GM18505 (cell line): ENCODE results near the gene IL17REL.

Experiments
- ATAC-seq: cut with Tn5 transposase; IDR thresholded peaks from one replicate; pipeline ENCODE4 v1.9.1; 2021; ENCODE audit not compliant: unreplicated experiment
- POLR2A ChIP-seq: IDR thresholded peaks from 4 replicates; pipeline ENCODE4 v1.6.1; 2011; ENCODE audit warnings: borderline replicate concordance; ENCODE audit not compliant: insufficient read depth, insufficient read length; ENCODE audit errors: extremely low read depth

Gene IL17REL

DNA sequence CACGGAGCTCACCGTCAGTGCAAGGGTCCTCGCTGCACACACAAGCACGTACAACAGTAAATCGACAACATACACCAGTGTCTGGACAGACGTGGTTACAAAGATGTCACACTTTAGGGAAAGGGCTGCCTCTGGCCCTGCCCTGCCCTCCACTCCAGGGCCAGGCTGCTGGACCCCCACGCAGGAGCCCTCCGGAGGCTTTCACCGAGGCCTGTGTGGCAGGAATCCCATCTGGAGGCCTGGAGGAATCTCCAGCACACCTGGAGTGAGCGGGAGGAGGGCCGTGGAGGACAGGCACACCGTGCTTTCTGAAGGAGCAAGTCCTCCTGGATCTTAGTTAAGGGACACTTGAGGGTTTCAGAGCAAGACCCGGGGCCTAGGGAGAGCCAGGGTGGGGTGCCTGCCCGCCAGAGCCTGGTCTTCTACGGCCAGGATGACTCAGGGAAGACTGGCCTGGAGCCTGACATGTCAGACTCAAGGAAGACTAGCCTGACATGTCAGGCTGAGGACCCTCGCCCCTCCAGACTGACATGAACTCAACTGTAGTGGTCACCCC lies 54.1 kb downstream of the IL17REL start:
- no peak for ATAC-seq
- TF ChIP-seq POLR2A = no peak

DNA sequence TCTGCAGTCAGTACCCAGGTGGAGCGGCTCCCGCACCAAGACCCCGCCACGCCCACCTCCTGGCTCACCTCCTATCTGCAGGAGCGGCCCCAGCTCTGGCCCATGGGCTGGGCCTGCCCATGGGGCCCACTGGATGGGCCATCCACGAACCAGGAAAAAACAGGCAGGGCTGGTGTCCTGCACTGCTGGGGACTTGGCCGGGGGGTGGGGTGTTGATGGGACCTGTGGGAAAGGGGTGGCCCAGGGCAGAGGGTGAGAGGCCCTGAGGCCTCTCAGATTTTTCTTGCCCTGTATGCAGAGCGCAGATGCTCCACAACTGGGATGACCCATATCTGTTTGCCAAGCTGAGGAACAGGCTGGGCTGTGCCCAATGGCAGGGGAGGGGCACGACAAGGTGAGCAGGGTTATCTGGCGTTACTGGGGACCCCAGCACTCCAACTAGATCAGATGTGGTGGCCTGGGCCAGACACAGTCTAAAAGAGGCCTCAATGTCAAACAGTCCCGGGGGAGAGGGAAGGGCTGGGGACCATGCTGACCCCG lies 54.7 kb downstream of the IL17REL start:
- TF ChIP-seq POLR2A = no peak
- ATAC-seq = no peak

DNA sequence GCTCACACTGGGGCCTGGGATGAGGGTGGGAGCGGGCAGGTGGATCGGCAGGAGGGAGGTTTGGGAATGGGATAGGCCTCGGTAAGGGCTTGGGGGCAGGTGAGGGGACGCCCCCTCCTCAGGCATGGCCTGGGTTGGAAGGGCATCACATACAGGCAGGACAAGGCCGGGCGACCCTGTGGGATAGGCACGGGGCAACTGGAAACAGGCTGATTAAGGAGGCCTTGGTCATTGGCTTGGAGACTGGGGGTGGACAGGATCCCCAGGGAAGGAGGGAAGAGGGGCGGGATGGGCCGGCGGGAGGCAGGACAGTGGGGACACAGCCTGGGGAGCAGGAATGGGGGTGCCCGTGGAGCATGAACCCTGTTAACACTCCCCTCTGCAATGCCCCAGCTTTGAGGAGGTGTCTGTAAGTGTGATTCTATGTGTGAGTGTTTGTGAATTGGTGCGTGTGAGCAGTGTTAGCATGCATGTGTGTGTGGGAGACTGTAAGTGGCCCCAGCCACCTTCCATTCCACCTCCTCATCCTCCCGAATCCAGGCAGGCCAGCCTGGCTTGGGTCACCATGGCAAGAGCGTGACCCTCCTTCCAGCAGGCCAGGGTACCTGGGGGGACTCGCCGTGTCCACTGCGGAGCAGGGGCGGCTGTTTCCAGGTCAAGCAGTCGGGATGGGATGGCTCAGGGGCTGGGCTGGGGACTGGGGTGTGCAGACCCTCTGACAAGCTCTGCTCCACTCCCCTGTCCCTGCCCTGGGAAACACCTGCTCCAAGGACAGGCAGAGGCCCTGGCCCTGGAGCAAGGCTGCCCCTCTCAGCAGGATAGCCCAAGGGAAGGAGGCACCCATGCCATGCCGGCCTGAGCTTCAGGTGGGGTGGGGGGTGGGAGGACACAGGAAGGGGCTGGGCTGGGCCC lies 55.4 kb downstream of the IL17REL start:
- no peak for TF ChIP-seq POLR2A
- ATAC-seq = no peak

DNA sequence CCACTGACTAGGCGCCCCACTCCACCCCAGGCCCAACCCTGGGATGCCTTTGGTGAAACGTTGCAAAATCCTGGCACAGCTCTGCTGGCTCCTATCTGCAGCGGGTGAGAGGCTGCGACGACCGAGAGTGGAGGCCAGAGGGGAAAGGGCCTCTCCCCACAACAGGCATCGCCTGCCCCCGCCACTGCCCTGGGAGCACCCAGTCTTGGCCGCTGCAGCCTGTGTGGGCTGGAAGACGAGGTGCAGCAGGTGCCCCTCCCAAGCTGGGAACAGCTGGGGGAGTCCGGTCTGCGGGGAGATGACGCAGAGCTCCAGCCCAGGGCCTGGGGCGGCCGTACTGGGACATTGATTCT lies 56.2 kb downstream of the IL17REL start:
- no peak for ATAC-seq
- no peak for TF ChIP-seq POLR2A

DNA sequence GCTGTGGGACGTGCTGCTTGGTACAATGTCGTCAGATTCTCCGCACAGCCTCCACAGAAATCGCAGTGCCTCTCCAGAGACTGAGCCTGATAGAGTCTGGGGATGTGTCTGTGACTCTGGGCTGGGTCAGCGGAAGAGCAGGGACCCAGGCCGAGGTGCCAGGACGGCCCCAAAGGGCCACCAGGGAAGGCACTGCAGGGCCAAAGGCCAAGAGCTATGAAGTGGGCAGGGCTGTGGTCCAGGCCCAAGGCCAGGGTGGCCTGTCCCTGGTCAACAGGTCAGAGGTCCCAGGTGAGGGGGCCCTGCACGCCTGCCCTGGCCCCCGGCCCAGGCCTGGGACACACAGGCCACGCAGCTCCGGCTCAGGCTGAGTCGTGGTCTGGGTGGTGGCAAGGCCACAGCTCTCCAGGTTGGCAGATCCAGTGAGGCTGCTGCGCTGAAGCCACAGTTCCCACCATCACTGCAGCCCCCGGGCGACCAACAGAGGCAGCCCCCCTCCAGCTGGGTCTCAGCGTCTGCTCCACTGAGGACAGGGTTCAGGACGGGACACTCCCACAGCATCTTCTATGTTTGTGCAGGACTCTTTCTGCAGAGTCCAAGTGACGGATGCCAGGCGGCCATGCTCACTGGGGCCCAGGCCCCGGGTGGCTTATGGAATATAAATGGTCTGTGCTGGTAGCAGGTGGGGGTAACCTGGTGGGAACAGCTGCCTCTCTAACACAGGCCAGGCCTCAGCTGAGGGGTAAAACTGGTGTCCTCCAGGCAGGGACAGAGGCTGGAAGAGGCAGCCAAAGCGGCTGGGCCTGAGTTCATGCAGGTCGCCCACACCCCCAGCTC lies 56.8 kb downstream of the IL17REL start:
- no peak for ATAC-seq
- no peak for TF ChIP-seq POLR2A

DNA sequence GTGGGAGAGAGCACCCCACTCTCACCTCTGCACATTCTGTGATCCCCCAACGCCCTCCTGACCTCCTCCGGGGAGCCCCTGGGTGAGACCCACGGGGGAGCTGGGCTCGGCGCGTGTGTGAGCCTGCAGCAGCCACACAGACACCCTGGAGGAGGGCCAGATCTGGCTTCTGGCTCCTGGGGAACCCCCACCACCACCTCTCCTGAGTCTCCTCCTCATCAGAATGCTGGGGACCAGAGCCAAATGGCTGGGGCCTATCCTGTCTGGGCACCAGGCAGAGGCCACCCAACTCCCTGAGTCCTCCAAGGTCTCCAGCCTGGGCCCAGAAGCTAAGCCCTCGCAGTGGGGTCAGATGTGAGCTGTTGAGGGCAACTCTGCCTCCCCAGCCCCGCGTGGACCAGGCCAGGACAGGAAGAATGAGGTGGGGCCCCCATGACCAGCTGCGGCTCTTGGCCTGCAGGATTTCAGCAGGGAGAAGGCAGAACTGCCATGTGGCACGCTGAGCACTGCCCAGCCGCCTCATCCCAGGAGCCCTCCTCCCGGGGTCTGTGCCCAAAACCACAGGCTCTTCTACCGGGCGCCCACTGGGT lies 57.5 kb downstream of the IL17REL start:
- ATAC-seq = no peak

DNA sequence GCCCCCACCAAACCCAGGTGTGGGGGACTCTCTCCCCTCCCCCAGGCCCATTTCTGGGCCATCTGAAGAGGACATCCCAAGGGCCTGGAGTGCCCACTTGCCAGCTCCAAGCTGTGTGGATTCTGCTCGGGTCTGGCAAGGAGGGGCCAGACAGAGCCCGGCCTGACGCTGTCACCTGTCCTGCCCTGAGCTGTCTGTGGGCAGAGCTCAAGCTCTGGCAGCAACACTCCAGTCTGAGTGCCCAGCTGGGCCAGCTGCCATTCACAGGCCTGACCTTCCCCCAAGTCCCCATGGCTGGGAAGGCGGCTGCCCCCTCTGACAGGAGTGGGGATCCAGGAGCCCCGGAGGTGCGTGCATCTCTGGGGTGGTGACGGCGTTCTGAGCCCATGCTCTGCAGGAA lies 58.2 kb downstream of the IL17REL start:
- ATAC-seq = no peak
- no peak for TF ChIP-seq POLR2A

More for the DNA sequence above, 57.5 kb downstream of the IL17REL start:
- no peak for TF ChIP-seq POLR2A

DNA sequence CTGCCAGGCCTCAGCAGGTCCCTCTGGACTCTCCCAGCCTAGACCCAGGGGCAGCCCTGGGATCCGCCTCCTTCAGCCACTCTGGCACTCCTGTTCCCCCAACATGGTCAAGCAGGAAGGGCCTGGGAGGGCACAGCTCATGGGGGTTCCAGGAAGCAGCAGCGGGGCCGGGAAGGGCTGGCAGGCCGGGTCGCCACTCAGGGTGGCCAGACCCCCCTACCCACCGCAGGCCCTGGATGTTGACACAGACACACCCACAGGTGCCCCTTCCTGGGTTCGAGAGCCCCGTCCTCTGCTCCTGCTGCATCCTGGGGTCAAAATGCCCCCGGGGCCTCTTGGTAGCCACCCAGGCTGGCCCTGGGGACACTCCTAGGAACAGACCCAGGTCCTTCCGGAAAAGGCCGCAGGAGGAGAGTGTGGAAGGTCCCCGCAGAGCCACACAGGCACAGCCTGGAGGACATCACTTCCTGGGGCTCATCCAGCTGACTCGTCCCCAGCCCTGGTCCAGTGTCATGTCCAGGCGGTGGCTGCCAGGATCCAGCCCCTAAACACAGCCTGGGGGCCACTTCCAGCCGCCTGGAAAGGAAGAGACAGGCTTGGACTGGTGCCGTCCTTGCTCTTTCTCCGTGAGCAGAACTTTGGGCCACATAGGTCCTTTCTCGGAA lies 58.8 kb downstream of the IL17REL start:
- no peak for ATAC-seq
- no peak for TF ChIP-seq POLR2A

DNA sequence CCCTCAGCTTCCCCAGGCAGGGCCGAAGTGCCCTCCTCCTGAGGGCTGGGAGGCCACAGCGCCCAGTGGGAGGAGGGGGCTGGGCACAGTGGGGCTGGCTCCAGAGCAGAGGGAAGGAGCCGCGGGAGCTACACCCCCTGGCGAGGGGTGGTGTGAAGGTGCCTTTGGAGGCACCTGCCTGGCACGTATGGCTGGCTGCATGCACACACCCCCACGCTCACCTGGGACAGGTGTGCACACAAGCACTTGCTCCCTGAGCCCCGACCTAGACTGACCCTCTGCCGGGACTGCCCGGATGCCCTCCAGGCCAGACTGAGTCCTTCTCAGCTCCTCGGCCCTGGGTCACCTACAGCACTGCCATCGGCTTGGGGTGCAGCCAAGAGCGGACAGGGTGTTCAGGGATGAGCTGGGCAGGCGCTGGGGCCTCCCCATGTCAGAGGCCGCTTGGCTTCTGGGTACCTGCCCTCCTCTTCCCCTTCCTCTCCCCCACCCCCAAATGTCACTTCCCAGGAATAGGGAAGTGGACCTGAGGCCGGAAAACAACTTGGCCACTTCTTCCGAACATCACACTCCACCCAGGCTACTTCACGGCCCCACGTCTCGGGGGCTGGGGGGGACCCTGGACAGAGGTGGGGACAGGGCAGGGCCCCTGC lies 59.4 kb downstream of the IL17REL start:
- no peak for TF ChIP-seq POLR2A
- ATAC-seq = no peak

DNA sequence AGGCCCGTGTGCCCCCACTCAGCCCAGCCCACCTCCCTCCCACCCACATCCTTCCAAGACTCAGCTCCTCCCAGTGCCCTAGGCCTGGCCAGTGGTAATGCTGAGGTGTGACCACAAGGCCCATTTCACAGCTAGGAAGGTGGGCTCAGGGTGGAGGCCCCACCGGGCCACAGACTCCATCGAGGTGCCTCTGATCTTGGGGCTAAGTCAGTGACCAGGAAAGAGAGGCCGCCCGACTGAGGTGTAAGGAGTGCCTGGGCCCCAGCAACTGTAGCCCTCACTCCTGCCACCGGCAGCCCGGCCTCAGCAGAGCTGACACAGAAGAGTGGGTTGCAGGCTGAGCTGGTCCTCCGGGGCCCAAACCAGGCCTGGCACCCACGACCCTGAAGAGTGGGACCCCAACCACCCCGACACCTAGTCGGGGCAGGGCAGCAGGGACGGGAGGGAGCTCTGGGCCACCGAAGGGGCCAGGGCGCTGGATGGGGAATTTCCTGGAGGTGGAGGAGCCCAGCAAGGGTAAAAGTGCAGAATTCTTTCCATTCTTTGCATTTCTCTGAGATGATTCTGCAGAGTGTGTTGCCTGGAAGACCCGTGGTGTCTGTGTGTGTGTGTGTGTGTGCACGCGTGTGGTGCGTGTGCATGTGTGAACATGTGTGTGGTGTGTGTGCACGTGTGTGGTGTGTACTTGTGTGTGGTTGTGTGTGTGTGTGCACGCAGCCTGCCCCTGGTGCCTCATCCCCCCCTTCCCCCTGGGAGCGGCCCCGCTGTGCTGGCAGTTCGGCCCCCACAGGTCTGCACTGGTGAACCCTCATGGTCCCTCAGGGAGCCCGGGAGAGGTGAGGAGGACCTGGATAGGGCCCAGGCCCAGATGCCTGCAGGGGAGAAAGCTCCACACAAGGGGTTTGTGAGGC lies 60.3 kb downstream of the IL17REL start:
- ATAC-seq = no peak
- no peak for TF ChIP-seq POLR2A

DNA sequence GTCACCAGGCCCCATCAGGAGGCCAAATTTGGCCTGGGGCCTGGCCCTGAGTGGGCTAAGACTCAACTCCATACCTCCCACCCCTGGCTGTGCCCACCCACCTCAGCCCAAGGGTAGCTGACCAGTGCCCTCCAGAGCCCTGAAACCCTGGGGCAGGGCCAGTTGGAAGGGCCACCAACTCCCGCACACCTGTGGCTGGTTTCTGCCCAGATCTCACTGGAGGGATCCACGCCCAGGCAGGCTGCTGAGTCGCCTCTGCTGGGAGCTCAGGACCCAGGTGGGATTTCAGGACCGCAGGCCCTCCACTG lies 60.9 kb downstream of the IL17REL start:
- no peak for TF ChIP-seq POLR2A
- ATAC-seq = no peak
